ENCODE data around the gene DLGAP1.

The DLGAP1 gene

DNA sequence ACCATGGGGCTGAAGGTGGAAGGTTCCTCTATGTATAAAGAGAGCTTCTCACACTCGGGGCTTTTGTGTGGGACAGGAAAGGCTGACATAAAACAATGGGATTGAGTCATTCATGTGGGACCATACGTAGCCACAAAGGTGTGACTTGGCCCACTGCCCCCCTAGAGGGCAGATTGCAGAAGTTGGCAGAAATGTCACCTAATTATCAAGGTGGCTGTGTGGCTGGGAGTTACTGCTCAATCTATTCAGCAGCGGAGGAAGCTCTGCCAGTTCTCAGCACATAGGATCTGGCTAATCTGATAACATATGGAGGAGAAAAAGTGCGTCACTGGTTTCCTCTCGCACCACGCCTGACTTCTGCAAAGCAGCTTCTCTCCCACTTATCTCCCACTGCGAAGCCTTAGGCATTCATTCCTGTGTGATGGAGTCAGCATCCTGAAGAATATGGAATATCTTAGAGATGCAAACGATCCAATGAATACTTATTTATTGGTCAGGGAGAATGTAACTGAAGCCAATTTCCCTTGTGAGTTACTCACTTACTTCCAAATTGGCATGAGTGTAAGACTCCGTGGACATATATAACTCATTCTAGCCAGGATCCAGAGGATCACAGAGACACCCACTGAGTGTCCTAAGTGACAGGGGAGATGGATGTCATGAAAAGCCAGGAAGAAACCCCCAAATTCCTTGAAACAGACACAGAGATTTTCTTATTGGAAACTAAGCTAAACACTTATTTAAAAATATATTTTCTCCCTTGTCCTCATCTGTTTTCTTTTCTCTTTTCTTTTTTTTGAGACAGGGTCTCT lies 660.4 kb downstream of the DLGAP1 start:
- no peak overlapping the region for H3K4me3 ChIP-seq (ENCODE audit: low read depth, low read length)
- no peak for DNase-seq
- H3K36me3 ChIP-seq = no peaks in the 10 kb centered on the region

DNA sequence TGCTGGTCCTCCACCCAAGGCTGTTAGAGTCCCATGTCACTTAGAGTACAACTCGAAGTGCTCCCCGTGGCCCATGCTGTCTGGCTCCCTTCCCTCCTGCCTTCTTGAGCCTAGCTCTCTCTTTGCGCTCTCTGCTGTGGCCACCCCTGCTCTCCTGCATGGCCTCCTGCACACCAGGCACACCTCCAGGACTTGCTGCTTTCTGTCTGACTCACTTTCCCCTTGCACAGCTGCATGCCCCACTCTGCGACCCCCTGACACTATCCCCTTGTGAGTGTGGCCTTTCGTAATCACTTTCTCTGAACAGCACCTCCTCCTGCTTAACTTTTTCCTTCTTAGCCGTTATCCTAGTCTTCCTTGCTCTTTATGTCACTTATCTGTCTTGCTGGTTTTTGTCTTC lies 661.6 kb downstream of the DLGAP1 start:
- Histone ChIP-seq H3K27me3 (ENCODE audit: insufficient read depth, low read depth, severe bottlenecking) (peaks cover 25% of the 10 kb centered on the region), H3K9me3 (ENCODE audit: severe bottlenecking) (no peaks in the 10 kb centered on the region), H3K27ac (no peak overlapping the region), H3K4me3 (ENCODE audit: low read depth, low read length) (no peak overlapping the region), H3K36me3 (no peaks in the 10 kb centered on the region)
- no peak for DNase-seq
- TF ChIP-seq, protein P1, sequence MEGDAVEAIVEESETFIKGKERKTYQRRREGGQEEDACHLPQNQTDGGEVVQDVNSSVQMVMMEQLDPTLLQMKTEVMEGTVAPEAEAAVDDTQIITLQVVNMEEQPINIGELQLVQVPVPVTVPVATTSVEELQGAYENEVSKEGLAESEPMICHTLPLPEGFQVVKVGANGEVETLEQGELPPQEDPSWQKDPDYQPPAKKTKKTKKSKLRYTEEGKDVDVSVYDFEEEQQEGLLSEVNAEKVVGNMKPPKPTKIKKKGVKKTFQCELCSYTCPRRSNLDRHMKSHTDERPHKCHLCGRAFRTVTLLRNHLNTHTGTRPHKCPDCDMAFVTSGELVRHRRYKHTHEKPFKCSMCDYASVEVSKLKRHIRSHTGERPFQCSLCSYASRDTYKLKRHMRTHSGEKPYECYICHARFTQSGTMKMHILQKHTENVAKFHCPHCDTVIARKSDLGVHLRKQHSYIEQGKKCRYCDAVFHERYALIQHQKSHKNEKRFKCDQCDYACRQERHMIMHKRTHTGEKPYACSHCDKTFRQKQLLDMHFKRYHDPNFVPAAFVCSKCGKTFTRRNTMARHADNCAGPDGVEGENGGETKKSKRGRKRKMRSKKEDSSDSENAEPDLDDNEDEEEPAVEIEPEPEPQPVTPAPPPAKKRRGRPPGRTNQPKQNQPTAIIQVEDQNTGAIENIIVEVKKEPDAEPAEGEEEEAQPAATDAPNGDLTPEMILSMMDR (IDR thresholded peaks at IDR 0.05; ENCODE audit: low read depth, low read length) = no peak

More for the DNA sequence above, 660.4 kb downstream of the DLGAP1 start:
- no peaks in the 10 kb centered on the region for H3K9me3 ChIP-seq (ENCODE audit: severe bottlenecking)
- TF ChIP-seq, protein P1 (IDR thresholded peaks at IDR 0.05; ENCODE audit: low read depth, low read length) = no peak
- no peak overlapping the region for H3K27ac ChIP-seq
- peaks cover 23% of the 10 kb centered on the region for H3K27me3 ChIP-seq (ENCODE audit: insufficient read depth, low read depth, severe bottlenecking)

GRCh38 chr18:3793111-3793510 lies 662.0 kb downstream of the DLGAP1 start:
- Histone ChIP-seq H3K36me3 (no peaks in the 10 kb centered on the region), H3K27ac (no peak overlapping the region), H3K4me3 (ENCODE audit: low read depth, low read length) (no peak overlapping the region), H3K27me3 (ENCODE audit: insufficient read depth, low read depth, severe bottlenecking) (peaks cover 25% of the 10 kb centered on the region), H3K9me3 (ENCODE audit: severe bottlenecking) (no peaks in the 10 kb centered on the region)
- DNase-seq = no peak
- TF ChIP-seq, protein P1 (IDR thresholded peaks at IDR 0.05; ENCODE audit: low read depth, low read length) = no peak

DNA sequence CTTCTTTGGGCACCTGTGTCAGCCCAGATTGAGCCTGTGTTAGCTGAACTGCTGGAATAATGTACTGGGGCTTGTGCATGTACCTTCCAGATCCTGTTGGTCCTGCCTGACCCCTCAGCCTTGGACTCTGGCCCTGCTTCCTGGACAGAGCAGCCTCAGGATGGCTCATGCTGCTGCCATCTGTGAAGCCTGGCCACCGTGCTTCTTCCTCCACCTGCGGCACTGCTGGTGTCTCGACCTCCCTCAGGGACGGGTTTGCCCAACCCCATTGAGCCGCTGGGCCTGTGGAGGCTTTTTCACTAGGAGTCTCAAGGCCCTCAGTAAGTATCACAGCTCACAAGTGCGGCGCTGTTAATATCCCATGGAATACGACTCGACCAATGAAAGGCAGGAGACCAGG lies 662.4 kb downstream of the DLGAP1 start:
- TF ChIP-seq, protein P1 (IDR thresholded peaks at IDR 0.05; ENCODE audit: low read depth, low read length) = no peak
- no peak for DNase-seq
- Histone ChIP-seq H3K36me3 (no peaks in the 10 kb centered on the region), H3K9me3 (ENCODE audit: severe bottlenecking) (no peaks in the 10 kb centered on the region), H3K27me3 (ENCODE audit: insufficient read depth, low read depth, severe bottlenecking) (peaks cover 25% of the 10 kb centered on the region), H3K27ac (no peak overlapping the region), H3K4me3 (ENCODE audit: low read depth, low read length) (no peak overlapping the region)

GRCh38 chr18:3791238-3791637 lies 663.9 kb downstream of the DLGAP1 start:
- TF ChIP-seq, protein P1 (IDR thresholded peaks at IDR 0.05; ENCODE audit: low read depth, low read length) = no peak
- no peak for DNase-seq
- Histone ChIP-seq H3K36me3 (no peaks in the 10 kb centered on the region), H3K4me3 (ENCODE audit: low read depth, low read length) (no peak overlapping the region), H3K27ac (no peak overlapping the region), H3K9me3 (ENCODE audit: severe bottlenecking) (no peaks in the 10 kb centered on the region), H3K27me3 (ENCODE audit: insufficient read depth, low read depth, severe bottlenecking) (peaks cover 24% of the 10 kb centered on the region)

- H3K36me3 ChIP-seq = no peaks in the 10 kb centered on the region
- H3K27ac ChIP-seq = no peak overlapping the region
- TF ChIP-seq, protein P1 (IDR thresholded peaks at IDR 0.05; ENCODE audit: low read depth, low read length) = no peak
- H3K4me3 ChIP-seq (ENCODE audit: low read depth, low read length) = no peak overlapping the region
- no peak for DNase-seq
- peaks cover 20% of the 10 kb centered on the region for H3K27me3 ChIP-seq (ENCODE audit: insufficient read depth, low read depth, severe bottlenecking)
- no peaks in the 10 kb centered on the region for H3K9me3 ChIP-seq (ENCODE audit: severe bottlenecking)
Measured at GRCh38 chr18:3790703-3791102, 664.4 kb downstream of the DLGAP1 start.

Data from WERI-Rb-1 (cell line).